ENCODE measurements around the gene SKA1. TPM values are rescaled to one million over a fixed set of nuclear protein-coding genes. Genes with fewer than 3 reads are reported as not detected.

SKA1 gene
- total and polyA plus RNA-seq, 10 donors, result 0.48 to 4.2 (median 1.7) TPM

- H3K4me3 ChIP-seq, result no peak overlapping the region
- intact Hi-C loops (cut with DNase I; ENCODE audit: low total_unique reads), result no loop called here
- H3K36me3 ChIP-seq, result no peaks in the 10 kb centered on the region
- no peak for DNase-seq
- no peaks in the 10 kb centered on the region for H3K4me1 ChIP-seq
- 66 to 87% (median 79%) methylated on average over 2 of the region's 2 CpGs for WGBS, 5 donors
- H3K27ac ChIP-seq, result no peak overlapping the region
- TF ChIP-seq POLR2AphosphoS5 (IDR thresholded peaks at IDR 0.05), result no peak
- TF ChIP-seq CTCF (IDR thresholded peaks at IDR 0.05 in 8 of 11, conservative IDR thresholded peaks at IDR 0.05 in 3 of 11), result no peak
- TF ChIP-seq POLR2A (IDR thresholded peaks at IDR 0.05), result no peak
- H3K9me3 ChIP-seq, result peaks cover 0 to 20% (median 13%) of the 10 kb centered on the region in 8 donors
- H3K27me3 ChIP-seq (replicated peaks in 1 of 7), result no peaks in the 10 kb centered on the region
Observed at GRCh38 chr18:50439460-50440015, 64.7 kb downstream of the SKA1 start.

DNA sequence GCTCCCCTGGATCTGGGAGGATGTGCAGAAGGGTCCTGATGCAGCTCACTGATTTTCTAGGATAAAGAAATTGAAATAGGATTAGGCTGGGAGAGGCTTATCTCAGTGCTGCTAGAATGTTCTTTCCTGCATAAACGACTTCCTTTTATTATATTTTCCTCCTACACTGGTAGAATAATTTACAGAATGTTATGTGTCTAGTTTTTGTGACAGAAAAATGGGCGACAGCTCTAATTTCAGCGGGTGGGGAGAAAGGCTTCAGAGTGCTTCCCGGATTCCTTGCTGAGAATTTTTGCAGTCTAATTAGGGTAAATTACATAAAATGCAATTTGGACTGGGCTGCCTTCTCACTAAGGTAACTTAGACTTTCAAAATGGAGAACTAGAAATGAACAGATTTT, 66.2 kb downstream of the SKA1 start:
- Histone ChIP-seq H3K4me1 (no peaks in the 10 kb centered on the region), H3K9me3 (peaks cover 0 to 32% (median 18%) of the 10 kb centered on the region in 8 donors), H3K36me3 (no peaks in the 10 kb centered on the region), H3K27ac (no peak overlapping the region), H3K27me3 (replicated peaks in 1 of 7) (no peaks in the 10 kb centered on the region), H3K4me3 (no peak overlapping the region)
- no peak for DNase-seq
- TF ChIP-seq CTCF (IDR thresholded peaks at IDR 0.05 in 8 of 11, conservative IDR thresholded peaks at IDR 0.05 in 3 of 11) (no peak), POLR2AphosphoS5 (IDR thresholded peaks at IDR 0.05) (no peak), POLR2A (IDR thresholded peaks at IDR 0.05) (no peak)
- intact Hi-C loops (cut with DNase I; ENCODE audit: low total_unique reads), result no loop called here
- WGBS, 5 donors, result 59 to 66% (median 63%) methylated on average over 4 of the region's 4 CpGs

DNA sequence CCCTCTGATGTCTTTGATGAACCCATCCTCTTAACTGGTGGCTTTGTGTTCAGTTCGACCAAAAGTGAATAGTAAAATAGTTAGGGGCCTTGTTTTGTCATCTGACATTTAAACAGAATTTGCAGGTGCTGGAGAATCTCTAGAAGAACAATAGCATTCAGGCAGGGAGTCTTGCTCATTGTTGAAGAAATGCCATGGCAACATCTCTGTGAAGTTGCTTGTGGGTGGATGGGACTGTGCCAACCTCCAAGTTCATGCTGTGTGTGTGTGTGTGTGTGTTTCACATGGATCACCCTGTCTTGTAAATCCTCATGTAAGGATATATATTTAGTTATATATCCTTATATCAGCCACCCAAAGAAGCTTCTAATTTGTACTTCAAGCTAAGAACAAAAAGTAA, 66.7 kb downstream of the SKA1 start:
- peaks cover 0 to 30% (median 18%) of the 10 kb centered on the region in 8 donors for H3K9me3 ChIP-seq
- TF ChIP-seq POLR2A (IDR thresholded peaks at IDR 0.05) (no peak), POLR2AphosphoS5 (IDR thresholded peaks at IDR 0.05) (no peak), CTCF (IDR thresholded peaks at IDR 0.05 in 8 of 11, conservative IDR thresholded peaks at IDR 0.05 in 3 of 11) (no peak)
- H3K36me3 ChIP-seq, result no peaks in the 10 kb centered on the region
- no peak overlapping the region for H3K4me3 ChIP-seq
- 33 to 52% (median 46%) methylated on average over 1 of the region's 1 CpG for WGBS, 5 donors
- no peaks in the 10 kb centered on the region for H3K27me3 ChIP-seq (replicated peaks in 1 of 7)
- H3K27ac ChIP-seq, result no peak overlapping the region
- intact Hi-C loops (cut with DNase I; ENCODE audit: low total_unique reads), result no loop called here
- H3K4me1 ChIP-seq, result no peaks in the 10 kb centered on the region
- DNase-seq, result no peak

Other genes starting within 250 kb of the SKA1 start
- 1 to 10 TPM in 5 of 7 donors, under 1 TPM in 2; 0.74 to 6.0 (median 3.3) TPM for gene MYO5B, start 179.9 kb upstream of the SKA1 start, total RNA-seq
- 1 to 10 TPM; 1.4 to 1.7 (median 1.5) TPM for gene MYO5B, start 179.9 kb upstream of the SKA1 start, polyA plus RNA-seq
- under 1 TPM in 5 of 7 donors, not detected in 2; 0.25 to 0.85 (median 0.44) TPM for gene CFAP53, start 108.6 kb upstream of the SKA1 start, total RNA-seq
- gene CFAP53, start 108.6 kb upstream of the SKA1 start, polyA plus RNA-seq, result under 1 TPM; 0.13 to 0.56 (median 0.48) TPM
- gene MBD1, start 93.5 kb upstream of the SKA1 start, total RNA-seq, result 100 to 1,000 TPM in 1 of 7 donors, 10 to 100 TPM in 6; 83.0 to 137 (median 89.1) TPM
- 10 to 100 TPM; 22.2 to 41.5 (median 25.7) TPM for gene MBD1, start 93.5 kb upstream of the SKA1 start, polyA plus RNA-seq
- gene CXXC1, start 87.4 kb upstream of the SKA1 start, total RNA-seq, result 100 to 1,000 TPM in 4 of 7 donors, 10 to 100 TPM in 3; 92.9 to 129 (median 102) TPM
- gene CXXC1, start 87.4 kb upstream of the SKA1 start, polyA plus RNA-seq, result 100 to 1,000 TPM in 2 of 3 donors, 10 to 100 TPM in 1; 53.6 to 108 (median 102) TPM
- under 1 TPM in 4 of 7 donors, not detected in 3; 0.20 to 0.29 (median 0.22) TPM for gene MAPK4, start 185.0 kb downstream of the SKA1 start, total RNA-seq
- gene MAPK4, start 185.0 kb downstream of the SKA1 start, polyA plus RNA-seq, result under 1 TPM in 2 of 3 donors, not detected in 1; 0.02 to 0.03 TPM

Data from spleen (tissue), 11 donors.